Amniotic epithelial cell (primary cell): ENCODE measurements around the gene DNAAF5.
"Not testable (repeated sequence)": the region's sequence is repeated elsewhere in the genome, so short reads cannot be mapped to it uniquely, and the experiment has no call there.

ENCODE experiments used
- DNase-seq: peaks from one replicate; pipeline ENCODE4 v3.0.0-alpha.2; 2010; ENCODE audit warnings: low read depth

The DNAAF5 gene

GRCh38 chr7:730501-731439 lies 4.3 kb downstream of the DNAAF5 start:
- no peak for DNase-seq

GRCh38 chr7:731440-732085 lies 5.1 kb downstream of the DNAAF5 start:
- no peak for DNase-seq

GRCh38 chr7:732094-732541 lies 5.6 kb downstream of the DNAAF5 start:
- DNase-seq = peak; percentile 38

- no peak for DNase-seq
These were observed 6.1 kb downstream of the DNAAF5 start for GRCh38 chr7:732556-732955.

DNA sequence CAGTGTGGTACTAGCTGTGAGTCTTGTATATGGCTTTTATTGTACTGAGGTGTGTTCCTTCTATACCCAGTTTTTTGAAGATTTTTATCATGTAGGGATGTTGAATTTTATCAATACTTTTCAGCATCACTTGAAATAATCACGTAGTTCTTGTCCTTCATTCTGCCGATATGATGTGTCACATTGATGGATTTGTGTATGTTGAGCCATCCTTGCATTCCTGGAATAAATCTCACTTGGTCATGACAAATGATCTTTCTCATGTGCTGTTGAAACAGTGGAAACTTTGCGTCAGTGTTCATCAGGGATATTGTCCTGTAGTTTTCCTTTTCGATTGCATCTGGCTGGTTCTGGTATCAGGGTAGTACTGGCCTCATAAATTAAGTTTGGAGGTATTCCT lies 7.7 kb downstream of the DNAAF5 start:
- peak; percentile 21 for DNase-seq

DNA sequence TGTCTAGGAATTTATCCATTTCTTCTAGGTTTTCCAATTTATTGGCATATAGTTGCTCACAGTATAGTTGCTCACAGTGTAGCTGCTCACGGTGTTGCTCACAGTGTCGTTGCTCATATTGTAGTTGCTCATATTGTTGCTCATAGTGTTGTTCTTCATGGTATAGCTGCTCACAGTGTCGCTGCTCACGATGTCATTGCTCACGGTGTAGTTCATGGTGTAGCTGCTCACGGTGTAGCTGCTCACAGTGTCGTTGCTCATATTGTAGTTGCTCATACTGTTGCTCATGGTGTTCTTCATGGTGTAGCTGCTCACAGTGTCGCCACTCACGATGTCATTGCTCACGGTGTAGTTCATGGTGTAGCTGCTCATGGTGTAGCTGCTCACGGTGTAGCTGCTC lies 8.3 kb downstream of the DNAAF5 start:
- DNase-seq = no peak

DNA sequence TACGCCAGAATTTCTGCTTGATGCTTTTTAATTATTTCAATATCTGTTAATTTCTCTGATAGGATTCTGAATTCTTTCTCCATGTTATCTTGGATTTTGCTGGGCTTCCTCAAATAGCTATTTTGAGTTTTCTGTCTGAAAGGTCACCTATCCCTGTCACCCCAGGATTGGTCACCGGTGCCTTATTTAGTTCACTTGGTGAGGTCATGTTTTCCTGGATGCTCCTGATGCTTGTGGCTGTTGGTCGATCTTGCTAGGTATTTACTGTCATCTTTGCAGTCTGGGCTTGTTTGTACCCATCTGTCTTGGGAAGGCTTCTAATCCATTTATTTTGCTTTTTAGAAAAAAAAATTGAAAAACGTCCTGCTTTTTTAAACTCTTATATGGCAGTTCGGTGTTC lies 11.7 kb downstream of the DNAAF5 start:
- DNase-seq = no peak

- no peak for DNase-seq
These were observed 12.4 kb downstream of the DNAAF5 start for GRCh38 chr7:738723-739454.

DNA sequence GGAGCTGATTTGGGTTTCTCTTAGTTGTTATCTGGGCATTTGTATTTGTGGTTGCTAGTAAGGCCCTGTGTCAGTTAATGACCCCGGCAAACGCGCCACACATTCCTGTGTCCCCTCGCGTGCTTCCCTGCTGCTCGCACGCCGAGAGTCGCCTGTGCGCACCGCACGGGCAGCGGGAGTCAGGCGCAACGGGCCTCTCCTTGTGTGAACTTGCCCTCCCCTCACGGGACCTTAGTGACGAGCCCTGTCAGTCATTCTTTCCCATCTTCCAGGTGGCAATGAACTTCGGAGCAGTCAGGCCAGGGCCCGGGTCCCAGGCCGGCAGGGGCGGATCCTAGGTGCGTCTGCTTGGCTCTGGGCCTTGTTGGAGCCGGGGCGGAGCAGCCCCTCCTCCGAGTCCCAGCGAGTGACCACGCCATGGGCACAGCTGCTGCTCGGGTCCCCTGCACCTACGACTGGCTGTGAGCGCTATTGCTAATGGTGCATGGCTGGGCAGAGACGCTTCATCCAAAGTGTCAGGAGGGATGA lies 13.0 kb downstream of the DNAAF5 start:
- no peak for DNase-seq

DNA sequence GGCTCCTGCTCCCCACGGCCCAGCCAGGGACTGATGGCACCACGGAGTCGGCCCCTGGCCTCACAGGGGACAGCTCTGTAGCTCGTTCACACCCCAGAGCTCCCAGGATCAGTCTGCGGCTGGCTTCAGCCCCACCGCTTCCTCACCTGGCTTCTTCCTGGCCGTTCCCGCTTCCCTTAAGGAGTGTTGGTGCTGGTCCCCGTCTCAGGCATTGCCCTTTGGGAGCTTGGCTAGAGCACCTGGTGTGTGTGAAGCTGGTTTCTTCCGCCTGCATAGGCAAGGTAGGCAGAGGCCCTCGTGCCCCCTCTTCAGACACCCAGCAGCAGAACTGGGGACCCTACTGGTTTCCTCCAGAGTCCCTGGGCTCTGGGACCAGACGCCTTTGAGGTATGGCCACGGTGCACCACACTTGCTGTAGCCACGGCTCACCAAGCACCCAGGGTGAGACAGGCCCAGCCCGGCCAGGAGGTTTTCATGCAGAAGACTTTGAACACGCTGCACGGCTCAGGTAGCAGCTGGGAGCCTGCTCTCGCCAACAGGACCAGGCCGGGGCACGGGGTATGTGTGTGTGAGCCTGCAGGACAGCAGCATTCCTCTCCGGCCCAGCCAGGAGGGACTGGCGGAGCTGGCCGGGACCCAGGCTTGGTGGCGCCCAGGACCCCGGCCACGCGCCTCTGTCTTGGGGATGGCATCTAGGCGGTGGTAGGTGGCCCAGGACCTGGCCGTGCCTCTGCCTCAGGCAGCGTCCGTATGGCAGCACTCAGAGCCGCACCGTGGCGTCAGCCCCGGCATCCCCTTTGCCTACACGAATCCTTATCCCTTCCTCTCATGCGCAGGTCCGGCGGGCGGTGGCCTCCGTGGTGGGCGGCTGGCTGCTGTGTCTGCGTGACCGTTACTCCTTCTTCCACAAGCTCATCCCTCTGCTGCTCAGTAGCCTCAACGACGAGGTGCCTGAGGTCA lies 13.8 kb downstream of the DNAAF5 start:
- DNase-seq = no peak

GRCh38 chr7:741191-741671 lies 14.7 kb downstream of the DNAAF5 start:
- DNase-seq = no peak

GRCh38 chr7:741850-742249 lies 15.4 kb downstream of the DNAAF5 start:
- DNase-seq = no peak

DNA sequence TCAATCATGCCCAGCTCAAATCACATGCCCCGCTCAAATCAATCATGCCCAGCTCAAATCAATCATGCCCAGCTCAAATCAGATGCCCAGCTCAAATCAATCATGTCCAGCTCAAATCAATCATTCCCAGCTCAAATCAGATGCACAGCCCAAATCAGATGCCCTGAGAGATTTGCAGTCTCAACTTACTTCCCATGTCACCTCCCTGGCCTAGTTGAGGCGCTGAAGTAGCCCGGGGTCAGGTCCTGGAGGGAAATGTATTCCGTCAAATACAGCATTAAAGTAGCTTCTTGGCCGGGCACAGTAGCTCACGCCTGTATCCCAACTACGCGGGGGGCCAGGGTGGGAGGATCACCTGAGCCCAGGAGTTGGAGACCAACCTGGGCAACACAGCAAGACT lies 16.3 kb downstream of the DNAAF5 start:
- no peak for DNase-seq

GRCh38 chr7:743341-744127 lies 17.0 kb downstream of the DNAAF5 start:
- DNase-seq = peak; percentile 37

DNA sequence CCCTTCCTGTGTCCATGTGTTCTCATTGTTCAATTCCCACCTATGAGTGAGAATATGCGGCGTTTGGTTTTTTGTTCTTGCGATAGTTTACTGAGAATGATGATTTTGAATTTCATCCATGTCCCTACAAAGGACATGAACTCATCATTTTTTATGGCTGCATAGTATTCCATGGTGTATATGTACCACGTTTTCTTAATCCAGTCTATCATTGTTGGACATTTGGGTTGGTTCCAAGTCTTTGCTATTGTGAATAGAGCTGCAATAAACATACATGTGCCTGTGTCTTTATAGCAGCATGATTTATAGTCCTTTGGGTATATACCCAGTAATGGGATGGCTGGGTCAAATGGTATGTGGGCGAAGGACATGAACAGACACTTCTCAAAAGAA lies 17.6 kb downstream of the DNAAF5 start:
- DNase-seq = not testable (repeated sequence)

- no peak for DNase-seq
These were observed 18.4 kb downstream of the DNAAF5 start for GRCh38 chr7:744854-745430.

DNA sequence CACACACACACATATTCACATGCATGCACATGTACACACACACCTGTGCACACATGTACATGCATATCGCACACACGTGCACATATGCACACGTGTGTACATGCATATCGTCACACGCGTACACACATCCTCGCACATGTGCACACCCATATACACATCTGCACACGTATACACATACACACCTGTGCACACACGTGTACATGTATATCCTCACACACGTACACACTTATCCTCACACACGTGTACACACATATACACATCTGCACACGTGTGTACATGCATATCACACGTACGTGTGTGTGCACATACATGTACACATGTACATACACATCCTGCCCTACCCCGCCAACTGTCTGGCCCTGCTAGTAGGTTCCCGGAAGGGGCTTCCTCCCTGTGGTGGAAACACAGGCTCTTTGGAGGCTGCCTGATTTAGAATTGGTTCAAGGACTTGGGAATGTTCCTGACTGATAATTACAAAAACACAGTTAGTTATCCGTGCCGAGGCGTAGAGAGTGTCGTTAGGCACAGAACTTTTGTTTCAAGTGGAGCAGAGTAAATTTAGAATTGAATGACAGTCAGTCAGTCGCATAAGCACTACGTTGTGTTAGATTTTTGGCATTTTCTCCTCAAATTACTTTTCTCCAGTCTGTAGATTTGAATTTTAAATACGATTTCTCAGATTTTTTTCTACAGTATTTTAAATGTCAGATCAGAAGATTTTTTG lies 19.1 kb downstream of the DNAAF5 start:
- DNase-seq = no peak

DNA sequence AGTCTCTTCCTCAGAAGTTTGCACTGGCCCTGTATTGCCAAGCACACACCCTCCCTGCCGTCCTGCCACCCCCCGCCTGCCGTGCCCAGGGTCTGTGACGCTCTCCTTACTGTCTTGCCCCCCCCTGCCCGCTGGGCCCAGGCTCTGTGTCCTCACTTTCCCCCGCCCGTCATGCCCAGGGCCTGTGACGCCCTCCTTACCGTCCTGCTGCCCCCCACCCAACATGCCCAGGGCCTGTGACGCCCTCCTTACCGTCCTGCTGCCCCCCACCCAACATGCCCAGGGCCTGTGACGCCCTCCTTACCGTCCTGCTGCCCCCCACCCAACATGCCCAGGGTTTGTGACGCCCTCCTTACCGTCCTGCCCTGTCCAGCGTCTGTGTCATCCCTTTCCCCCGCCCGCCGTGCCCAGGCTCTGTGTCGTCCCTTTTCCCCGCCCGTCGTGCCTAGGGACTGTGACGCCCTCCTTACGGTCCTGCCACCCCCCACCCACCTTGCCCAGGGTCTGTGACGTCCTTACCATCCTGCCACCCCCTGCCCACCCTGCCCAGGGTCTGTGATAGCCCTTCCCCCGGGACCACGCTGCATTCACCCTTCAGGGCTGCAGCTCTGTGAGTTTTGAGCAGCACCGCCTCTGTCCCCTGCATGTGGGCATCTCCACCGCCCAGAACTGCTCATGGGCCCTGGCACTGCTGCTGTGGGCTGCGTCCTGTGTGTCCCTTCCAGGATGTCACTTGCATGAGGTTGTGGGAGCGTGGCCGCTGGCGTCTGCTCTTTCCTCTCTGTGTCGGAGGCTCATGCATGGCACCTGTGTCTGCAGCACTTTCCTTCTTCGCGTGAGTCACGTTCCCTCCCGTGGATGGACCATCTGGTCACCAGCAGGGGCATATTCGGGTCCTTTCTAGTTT lies 19.9 kb downstream of the DNAAF5 start:
- DNase-seq = no peak
